Activated CD4-positive, alpha-beta T cell treated with anti-CD3 and anti-CD28 coated beads, Interleukin-2, Interleukin-4, amounts not matched to agents 100 ng/mL and 50 ng/mL, durations not matched to agents 16 hours and 8 hours (primary cell): Measurements from ENCODE around the gene GABBR2.

Experiments
- DNase-seq: peaks from one replicate; pipeline ENCODE4 v3.0.0-alpha.2; 2020; ENCODE audit warnings: low spot score

The GABBR2 gene

GRCh38 chr9:98568909-98569469 lies 139.7 kb downstream of the GABBR2 start:
- no peak for DNase-seq

DNA sequence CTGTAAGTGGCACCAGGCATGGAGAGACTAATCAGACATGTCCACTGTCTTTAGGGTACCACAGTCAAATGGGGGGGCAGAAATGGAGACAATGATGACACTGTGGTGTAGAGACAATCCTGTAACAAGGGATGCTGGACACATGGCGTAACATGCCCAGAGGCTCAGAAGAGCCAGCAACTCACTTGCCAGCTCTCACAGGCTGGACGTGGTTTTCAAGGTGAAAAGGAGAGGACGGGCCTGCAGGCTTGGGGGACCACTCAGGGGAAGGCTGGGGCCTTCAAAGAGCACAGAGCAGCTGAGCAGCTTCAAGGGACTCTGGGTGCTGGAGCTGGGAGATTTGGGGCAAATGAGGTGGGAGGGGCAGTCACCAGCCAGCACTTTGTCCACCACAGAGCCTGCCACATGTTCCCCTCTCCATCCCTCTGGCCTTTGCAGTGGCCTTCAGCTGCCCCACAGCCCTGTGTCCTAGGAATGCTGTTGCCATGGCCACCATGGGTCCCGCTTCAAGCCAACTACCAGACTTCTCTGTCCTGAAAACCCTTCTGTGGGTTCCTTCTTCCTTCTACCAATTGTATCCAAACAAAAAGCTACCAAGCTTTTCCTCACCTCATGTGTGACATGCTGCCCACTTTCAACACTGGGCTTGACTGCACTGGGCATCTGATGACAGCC lies 140.4 kb downstream of the GABBR2 start:
- DNase-seq, result no peak

DNA sequence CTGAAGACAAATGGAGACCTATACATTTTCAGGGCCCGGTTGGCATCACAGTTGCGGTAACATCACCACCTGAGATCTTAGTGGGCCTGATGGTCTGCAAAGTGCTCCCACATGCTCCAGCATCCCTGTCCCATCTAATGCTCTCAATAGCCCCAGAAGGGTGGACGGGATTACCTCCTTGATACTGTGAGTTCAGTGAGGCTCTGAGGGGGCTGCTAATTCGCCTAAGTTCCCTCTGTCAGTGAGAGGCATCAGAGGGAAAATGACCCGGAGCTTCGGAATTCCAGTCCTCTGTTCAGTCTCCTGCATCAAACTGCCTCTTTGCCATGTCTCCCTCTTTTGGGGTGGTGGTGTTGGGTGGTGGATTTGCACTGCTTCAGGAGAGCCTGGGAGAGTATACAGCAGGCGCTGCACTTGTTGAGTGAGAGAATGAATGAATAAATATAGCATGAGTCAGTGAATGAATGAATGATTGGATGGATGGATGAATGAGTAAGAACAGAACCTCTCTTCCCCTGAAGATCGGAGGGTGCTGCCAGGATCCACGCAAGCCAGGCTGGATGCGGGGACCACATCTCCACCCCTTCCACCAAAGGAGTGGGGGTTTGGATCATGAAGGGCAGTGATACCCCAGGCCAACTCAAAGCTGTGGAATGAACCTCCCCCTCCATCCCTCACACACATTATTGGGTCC lies 141.0 kb downstream of the GABBR2 start:
- DNase-seq, result no peak

GRCh38 chr9:98565152-98566135 lies 143.3 kb downstream of the GABBR2 start:
- DNase-seq, result no peak

GRCh38 chr9:98564714-98565113 lies 144.0 kb downstream of the GABBR2 start:
- DNase-seq, result no peak

- no peak for DNase-seq
Measured at GRCh38 chr9:98563988-98564387, 144.7 kb downstream of the GABBR2 start.

GRCh38 chr9:98563212-98563907 lies 145.4 kb downstream of the GABBR2 start:
- no peak for DNase-seq

DNA sequence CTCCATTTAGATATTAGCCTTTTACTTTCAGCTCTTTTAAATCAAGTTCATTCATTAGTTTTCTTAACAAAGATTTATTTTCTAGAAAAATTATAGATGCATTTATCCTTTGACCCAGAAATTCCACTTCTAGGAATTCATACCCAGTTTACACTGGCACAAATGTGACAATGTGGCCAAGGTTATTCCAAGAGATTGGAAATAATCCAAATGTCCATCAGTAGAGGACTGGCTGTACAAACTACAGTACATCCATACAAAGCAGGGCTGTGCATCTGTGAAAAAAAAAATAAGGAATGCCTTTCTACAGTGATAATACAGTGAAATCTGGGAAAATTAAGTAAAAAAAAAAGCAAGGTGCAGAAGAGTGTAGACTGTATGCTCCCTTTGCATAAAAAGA lies 149.2 kb downstream of the GABBR2 start:
- DNase-seq, result no peak

DNA sequence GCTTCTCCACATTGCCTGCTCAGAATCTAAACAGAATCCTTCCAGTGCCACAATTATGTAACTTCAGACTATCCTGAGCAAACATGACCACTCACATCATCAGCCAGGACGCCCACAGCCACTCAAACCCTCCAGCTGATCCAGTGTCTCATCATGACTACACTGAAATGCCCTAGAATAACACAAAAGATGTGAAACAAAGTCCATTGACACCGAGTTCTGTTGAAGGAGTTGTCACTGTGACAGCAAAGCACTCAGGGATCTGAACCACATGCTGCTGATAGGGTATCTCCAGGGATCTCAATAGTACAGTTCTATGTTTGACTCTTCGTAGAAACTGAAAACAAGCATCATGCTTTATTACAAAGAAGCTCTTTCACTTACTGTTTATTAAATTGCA lies 150.2 kb downstream of the GABBR2 start:
- DNase-seq, result no peak

DNA sequence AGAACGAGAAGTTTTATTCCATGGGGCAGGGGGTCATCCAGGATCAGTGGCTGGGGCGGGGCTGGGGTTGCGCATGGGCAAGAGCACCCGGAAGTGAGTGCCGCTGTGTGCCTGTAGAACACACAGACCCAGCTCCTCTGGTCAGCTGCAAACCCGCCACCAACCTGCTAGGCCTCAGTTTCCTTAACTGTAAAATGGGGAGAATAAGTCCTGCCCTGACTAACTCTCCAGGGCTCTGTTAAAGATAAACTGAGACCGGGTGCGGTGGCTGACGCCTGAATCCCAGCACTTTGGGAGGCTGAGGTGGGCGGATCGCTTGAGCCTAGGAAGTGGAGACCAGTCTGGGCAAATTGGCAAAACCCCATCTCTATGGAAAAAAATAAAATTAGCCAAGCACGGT lies 152.2 kb downstream of the GABBR2 start:
- no peak for DNase-seq

- DNase-seq, result no peak
Measured at GRCh38 chr9:98555651-98556465, 152.9 kb downstream of the GABBR2 start.

DNA sequence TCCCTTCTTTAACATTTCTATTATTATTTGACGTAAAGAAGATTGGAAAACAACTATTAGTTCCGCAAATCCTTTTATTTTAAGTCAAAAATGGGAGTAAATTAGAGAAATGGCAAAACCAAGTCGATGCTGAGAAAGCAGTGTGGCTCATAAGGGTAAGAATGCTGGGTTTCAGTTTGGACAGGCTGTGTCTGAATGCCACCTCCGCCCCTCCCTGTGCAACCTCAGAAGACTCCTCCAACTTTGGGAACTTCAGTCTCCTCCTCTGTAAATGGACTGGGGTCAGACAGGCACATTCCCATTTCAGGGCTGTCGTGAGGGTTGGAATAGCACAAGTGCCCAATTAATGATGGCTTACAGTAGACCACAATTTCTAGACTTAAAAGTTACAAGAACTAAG lies 154.0 kb downstream of the GABBR2 start:
- DNase-seq, result no peak

- DNase-seq, result no peak
Measured at GRCh38 chr9:98552331-98552730, 156.4 kb downstream of the GABBR2 start.

GRCh38 chr9:98551511-98552286 lies 157.0 kb downstream of the GABBR2 start:
- no peak for DNase-seq

DNA sequence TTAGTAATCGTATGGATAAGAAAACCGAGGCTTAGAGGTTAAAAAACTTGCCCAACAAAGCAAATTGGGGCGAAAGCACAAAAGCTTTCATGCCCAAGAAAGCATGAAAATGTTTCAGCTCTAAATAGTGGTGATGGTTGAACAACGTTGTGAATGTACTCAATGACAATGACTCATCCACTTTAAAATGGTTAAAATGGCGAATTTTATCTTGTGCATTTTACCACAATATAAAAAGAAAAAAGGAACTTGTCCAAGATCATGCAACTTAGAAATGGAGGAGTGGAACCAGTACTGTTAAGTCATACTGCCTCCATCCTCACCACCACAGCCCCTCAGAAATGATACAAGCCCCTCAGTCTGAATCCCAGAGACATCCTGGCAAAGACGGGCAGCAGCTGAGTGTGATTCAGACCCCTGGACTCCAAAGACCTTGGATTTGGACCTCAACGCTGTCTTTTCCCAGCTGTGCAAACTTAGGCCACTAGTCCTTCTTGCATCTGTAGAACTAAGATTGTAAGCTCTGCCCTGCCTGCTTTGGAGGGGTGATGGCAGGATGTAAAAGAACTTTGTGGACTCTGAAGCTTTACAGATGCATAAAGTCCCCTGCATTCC lies 158.4 kb downstream of the GABBR2 start:
- no peak for DNase-seq

- no peak for DNase-seq
Measured at GRCh38 chr9:98549401-98549800, 159.3 kb downstream of the GABBR2 start.

DNA sequence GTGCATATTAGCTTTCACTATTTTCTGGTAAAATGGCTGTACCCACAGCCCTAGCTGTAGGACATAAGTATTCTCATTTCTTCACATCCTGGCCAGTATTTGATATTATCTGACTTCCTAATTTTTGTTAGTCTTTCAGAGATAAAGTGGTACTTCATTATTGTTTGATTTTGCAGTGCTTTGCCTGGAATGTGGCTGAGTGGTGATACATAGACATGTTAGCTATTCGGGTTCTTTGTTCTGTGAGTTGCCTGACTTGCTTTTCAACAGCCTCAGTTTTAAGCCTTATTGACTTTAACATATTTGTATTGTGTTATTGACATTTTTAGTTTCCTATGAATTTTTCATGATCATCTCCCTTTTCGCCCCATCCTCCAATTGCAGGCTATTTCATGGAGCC lies 161.1 kb downstream of the GABBR2 start:
- no peak for DNase-seq

GRCh38 chr9:98545021-98545420 lies 163.7 kb downstream of the GABBR2 start:
- DNase-seq, result no peak

DNA sequence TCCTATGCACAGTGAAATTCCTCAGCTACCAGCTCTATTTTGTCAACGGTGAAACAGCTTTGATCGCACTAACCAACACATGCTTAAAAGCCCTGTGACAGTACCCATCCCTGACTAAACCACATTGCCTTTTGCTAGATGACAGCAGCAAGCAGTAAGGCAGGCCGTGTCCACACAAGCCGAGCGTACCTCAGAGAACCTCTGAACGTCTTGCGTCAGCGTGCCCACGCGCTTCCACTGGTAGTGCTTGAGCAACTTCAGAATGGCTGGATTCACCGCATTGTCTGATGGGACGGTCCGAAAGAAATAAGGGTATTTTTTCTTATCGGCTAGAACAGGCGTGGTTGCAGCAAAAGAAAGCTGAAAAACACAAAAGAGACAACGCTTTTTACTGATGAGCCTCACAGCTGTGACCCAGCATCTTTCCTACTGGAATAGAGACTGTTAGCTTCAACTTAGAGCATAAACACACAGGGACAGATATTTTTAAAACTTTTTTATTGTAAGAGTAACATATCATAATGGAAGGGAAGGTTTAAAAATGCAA lies 167.0 kb downstream of the GABBR2 start:
- no peak for DNase-seq
